Body of pancreas (tissue), 4 donors: Measurements from ENCODE around the gene CDH12. TPM values are rescaled to one million over a fixed set of nuclear protein-coding genes. Genes with fewer than 3 reads are reported as not detected.

Source experiments
- ATAC-seq: fragments of 150-250 bp; one replicate; pipeline ENCODE4 v1.9.1; 2016
- DNase-seq, 4 donors: peaks; one replicate each; pipeline ENCODE4 v3.0.0-alpha.2; 2019
- H3K27ac ChIP-seq, 4 donors: fragments of 200-600 bp; sonication (generic); 1 replicate in 3 of 4; 2 replicates in 1 of 4; pipeline versions ENCODE4 v1.5.1 to v1.6.1; 2016 to 2019; ENCODE audit warnings: mild to moderate bottlenecking in 1 of 4, mixed read lengths in 1 of 4, moderate library complexity in 1 of 4
- H3K27me3 ChIP-seq, 2 donors: fragments of 200-600 bp; sonication (generic); one replicate each; pipeline ENCODE4 v1.6.0; 2016; ENCODE audit warnings: mild to moderate bottlenecking in 1 of 2
- H3K36me3 ChIP-seq, 2 donors: fragments of 200-600 bp; sonication (generic); replicated peaks in 1 of 2; 2 replicates each; pipeline ENCODE4 v1.5.1; 2016; ENCODE audit warnings: low read depth in 2 of 2; ENCODE audit not compliant: insufficient read depth in 1 of 2
- H3K4me1 ChIP-seq: fragments of 200-600 bp; sonication (generic); one replicate; pipeline ENCODE4 v1.6.0; 2016
- H3K4me3 ChIP-seq, 2 donors: fragments of 200-600 bp; sonication (generic); 1 replicate in 1 of 2; 2 replicates in 1 of 2; pipeline ENCODE4 v1.5.1; 2016 to 2019
- H3K9me3 ChIP-seq, 3 donors: fragments of 200-600 bp; sonication (generic); 1 replicate in 2 of 3; 2 replicates in 1 of 3; pipeline ENCODE4 v1.5.1; 2016
- CTCF ChIP-seq, 7 experiments: fragments of 450-650 bp in 4 of 7; fragments of 200-600 bp in 3 of 7; sonication (generic) in 3 of 7; IDR thresholded peaks; one replicate each; pipeline ENCODE4 v1.5.1; 2016 to 2019; ENCODE audit warnings: antibody characterized with exemption in 7 of 7
- POLR2A ChIP-seq, 3 donors: fragments of 450-650 bp; IDR thresholded peaks; one replicate each; pipeline ENCODE4 v1.6.1; 2016; ENCODE audit warnings: antibody characterized with exemption in 3 of 3, mild to moderate bottlenecking in 2 of 3
- WGBS, 2 donors: methylation state at CpG; one replicate each; pipeline ENCODE4 v1.1.5; 2017; 5-methylcytosine and 5-hydroxymethylcytosine counted together
- intact Hi-C: fragments of 100-400 bp; cut with DNase I; formaldehyde crosslinking; loops from one replicate; pipeline ENCODE4 v1.15.1; 2023
- total RNA-seq, 2 donors: library from RNA; depleted of rRNA; stranded (reverse); fragments of >200 nt; gene quantifications; one replicate each; pipeline ENCODE4 v1.1.0, GENCODE V29; 2016

The CDH12 gene
- total RNA-seq, 2 donors from 2014 or later: not detected

DNA sequence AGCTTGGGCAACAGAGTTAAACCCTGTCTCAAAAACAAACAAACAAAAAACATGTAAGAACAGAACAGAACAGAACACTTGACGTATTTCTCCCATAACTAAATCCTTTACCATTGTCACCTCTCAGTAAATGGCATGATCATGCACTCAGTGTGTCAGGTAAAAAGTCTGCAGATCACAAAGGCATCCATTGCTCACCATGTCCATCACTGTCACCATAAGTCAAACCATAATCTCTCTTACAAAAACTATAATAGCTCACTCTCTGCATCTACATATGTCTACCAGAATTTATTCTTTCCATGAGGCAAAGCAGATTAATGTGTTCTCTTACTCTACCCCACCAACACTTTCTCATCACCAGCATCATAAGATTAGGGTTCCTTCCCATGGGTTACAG is 387.5 kb downstream of the CDH12 start:
- 53 to 61% methylated on average over 1 of the region's 1 CpG for WGBS, 2 donors
- no peak overlapping the region for H3K4me3 ChIP-seq
- H3K4me1 ChIP-seq: no peaks in the 10 kb centered on the region
- no peak overlapping the region for H3K27ac ChIP-seq
- DNase-seq (no peak), ATAC-seq (no peak)
- H3K9me3 ChIP-seq: no peaks in the 10 kb centered on the region
- H3K27me3 ChIP-seq: no peaks in the 10 kb centered on the region
- TF ChIP-seq CTCF (IDR thresholded peaks at IDR 0.05): no peak
- no peak for TF ChIP-seq POLR2A (IDR thresholded peaks at IDR 0.05)
- no peaks in the 10 kb centered on the region for H3K36me3 ChIP-seq
- intact Hi-C loops: no loop called here

GRCh38 chr5:22465177-22465576 is 388.0 kb downstream of the CDH12 start:
- H3K4me1 ChIP-seq: no peaks in the 10 kb centered on the region
- ATAC-seq: no peak
- H3K4me3 ChIP-seq: no peak overlapping the region
- no peak for DNase-seq
- intact Hi-C loops: no loop called here
- H3K9me3 ChIP-seq: no peaks in the 10 kb centered on the region
- no peak overlapping the region for H3K27ac ChIP-seq
- 48 to 73% methylated on average over 3 of the region's 3 CpGs for WGBS, 2 donors
- no peaks in the 10 kb centered on the region for H3K27me3 ChIP-seq
- TF ChIP-seq POLR2A (IDR thresholded peaks at IDR 0.05): no peak
- TF ChIP-seq CTCF (IDR thresholded peaks at IDR 0.05): no peak
- H3K36me3 ChIP-seq: no peaks in the 10 kb centered on the region

DNA sequence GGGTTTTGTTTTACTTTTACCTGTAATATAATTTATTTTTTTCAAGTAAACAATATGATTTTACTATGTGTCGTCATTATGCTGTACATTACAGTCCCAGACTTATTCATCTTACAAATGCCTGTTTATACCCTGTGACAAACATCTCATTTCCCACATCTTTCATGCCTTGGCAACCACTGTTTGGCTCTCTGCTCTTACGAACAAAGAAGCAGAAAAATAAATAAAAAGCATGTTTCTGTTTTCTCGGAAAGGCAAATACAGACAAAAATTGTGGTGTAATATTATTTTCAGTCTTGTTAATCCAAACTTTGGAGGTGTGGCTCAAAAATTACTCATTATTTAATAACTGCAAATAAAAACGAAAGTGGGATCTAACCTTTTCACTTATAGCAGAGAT is 393.0 kb downstream of the CDH12 start:
- H3K27ac ChIP-seq: no peak overlapping the region
- WGBS, 2 donors: 50 to 56% methylated on average over 4 of the region's 4 CpGs
- intact Hi-C loops: no loop called here

DNA sequence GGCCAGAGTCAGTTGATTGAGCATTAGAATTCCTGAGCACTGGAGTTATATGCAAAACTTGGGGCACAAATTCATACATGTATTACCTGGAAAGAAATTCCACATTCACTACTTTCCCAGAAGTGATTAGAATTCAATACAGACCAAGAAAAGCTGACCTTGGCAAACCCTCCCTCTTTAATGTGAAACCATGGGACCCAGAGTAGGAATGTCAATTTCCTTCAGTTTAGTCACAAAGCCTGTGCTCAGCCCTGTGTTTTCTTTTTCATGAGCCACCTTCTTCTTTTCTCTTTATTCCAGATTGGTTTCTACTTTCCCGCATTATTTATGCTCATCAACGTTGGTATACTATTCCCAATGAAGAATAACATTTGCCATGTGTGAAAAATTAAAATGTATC is 420.2 kb downstream of the CDH12 start:
- intact Hi-C loops: no loop called here
- DNase-seq (no peak), ATAC-seq (no peak)
- Histone ChIP-seq H3K36me3 (no peaks in the 10 kb centered on the region), H3K4me1 (no peaks in the 10 kb centered on the region), H3K4me3 (no peak overlapping the region), H3K9me3 (no peaks in the 10 kb centered on the region), H3K27ac (no peak overlapping the region), H3K27me3 (no peaks in the 10 kb centered on the region)
- 69 to 77% methylated on average over 2 of the region's 2 CpGs for WGBS, 2 donors
- TF ChIP-seq POLR2A (IDR thresholded peaks at IDR 0.05) (no peak), CTCF (IDR thresholded peaks at IDR 0.05) (no peak)

More for the DNA sequence above, 393.0 kb downstream of the CDH12 start:
- no peak overlapping the region for H3K4me3 ChIP-seq
- ATAC-seq: no peak
- TF ChIP-seq CTCF (IDR thresholded peaks at IDR 0.05) (no peak), POLR2A (IDR thresholded peaks at IDR 0.05) (no peak)
- DNase-seq: no peak
- no peaks in the 10 kb centered on the region for H3K36me3 ChIP-seq
- H3K27me3 ChIP-seq: no peaks in the 10 kb centered on the region
- H3K4me1 ChIP-seq: no peaks in the 10 kb centered on the region
- H3K9me3 ChIP-seq: no peaks in the 10 kb centered on the region

GRCh38 chr5:22431840-22432239 is 421.3 kb downstream of the CDH12 start:
- no peak for TF ChIP-seq POLR2A (IDR thresholded peaks at IDR 0.05)
- no peak for TF ChIP-seq CTCF (IDR thresholded peaks at IDR 0.05)
- no peak for DNase-seq
- no peak overlapping the region for H3K4me3 ChIP-seq
- WGBS, 2 donors: 65 to 66% methylated on average over 3 of the region's 3 CpGs
- ATAC-seq: no peak
- no peaks in the 10 kb centered on the region for H3K4me1 ChIP-seq
- H3K9me3 ChIP-seq: no peaks in the 10 kb centered on the region
- H3K27me3 ChIP-seq: no peaks in the 10 kb centered on the region
- H3K27ac ChIP-seq: no peak overlapping the region
- H3K36me3 ChIP-seq: no peaks in the 10 kb centered on the region
- intact Hi-C loops: no loop called here
